Gastrocnemius medialis (tissue), 4 donors: ENCODE data around the gene CTTNBP2.

Experiments used
- CTCF ChIP-seq, 5 experiments: fragments of 450-650 bp in 3 of 5; fragments of 200-600 bp in 2 of 5; sonication (generic) in 2 of 5; IDR thresholded peaks in 4 of 5; conservative IDR thresholded peaks in 1 of 5; 1 replicate in 4 of 5; 2 replicates in 1 of 5; pipeline ENCODE4 v1.5.1; 2016 to 2019; ENCODE audit warnings: antibody characterized with exemption in 5 of 5, mild to moderate bottlenecking in 3 of 5, moderate library complexity in 3 of 5
- POLR2A ChIP-seq, 2 donors: fragments of 450-650 bp; IDR thresholded peaks; one replicate each; pipeline ENCODE4 v1.6.1; 2017; ENCODE audit warnings: antibody characterized with exemption in 2 of 2, mild to moderate bottlenecking in 2 of 2, moderate library complexity in 2 of 2

DNA sequence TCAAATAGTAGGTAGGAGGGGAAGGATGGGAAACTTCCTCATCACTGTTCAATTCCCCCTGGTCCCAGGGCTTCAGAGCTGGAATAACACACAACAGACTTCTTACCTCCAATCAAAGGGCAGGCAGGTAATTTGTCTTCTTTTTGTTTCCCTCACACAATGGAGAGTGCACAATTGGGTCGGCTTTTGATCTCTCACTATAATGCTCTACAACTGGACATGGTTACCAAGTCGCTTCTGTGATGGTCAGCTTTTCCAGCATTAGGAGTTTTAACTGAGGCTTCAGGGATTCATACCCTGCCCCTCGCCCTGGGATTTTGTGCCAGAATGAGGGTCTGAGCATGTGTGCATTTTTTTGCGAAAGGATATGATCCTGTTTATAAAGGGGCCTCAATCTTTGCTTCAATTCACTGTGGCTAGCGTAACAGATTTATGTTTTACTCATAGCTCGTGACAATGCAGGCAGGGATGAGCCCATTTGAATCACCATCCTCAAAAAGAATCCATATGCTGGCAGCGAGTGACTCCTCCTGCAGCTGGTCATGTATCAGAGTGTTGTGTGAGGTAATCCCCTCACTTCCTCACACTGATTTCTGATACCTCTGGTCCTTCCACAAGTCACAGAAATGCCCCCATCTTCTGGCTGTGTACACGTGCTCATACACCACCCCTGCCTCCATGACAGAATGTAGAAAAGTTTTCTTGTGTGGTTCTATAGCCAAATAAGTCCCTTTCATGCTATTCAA is 189.6 kb downstream of the CTTNBP2 start:
- TF ChIP-seq CTCF (IDR thresholded peaks at IDR 0.05 in 4 of 5, conservative IDR thresholded peaks at IDR 0.05 in 1 of 5) (no peak), POLR2A (IDR thresholded peaks at IDR 0.05) (no peak)
